Fibroblast of the aortic adventitia (primary cell): Measurements from ENCODE around the gene SURF1. TPM values are rescaled to one million over a fixed set of nuclear protein-coding genes. Genes with fewer than 3 reads are reported as not detected.

ENCODE experiments used
- DNase-seq: peaks from one replicate; pipeline ENCODE4 v3.0.0-alpha.2; 2010; ENCODE audit warnings: low read depth
- H3K4me3 ChIP-seq: 2 replicates; pipeline ENCODE4 v1.5.1; 2011; ENCODE audit warnings: low read depth, mild to moderate bottlenecking, control low read depth, low read length, moderate library complexity
- total RNA-seq: library from RNA; depleted of rRNA; stranded (reverse); fragments of >200 nt; gene quantifications from 2 replicates; pipeline ENCODE4 v1.2.3, GENCODE V29; 2012; ENCODE audit warnings: low replicate concordance
- TF ChIP-seq, protein P1 (sequence below): IDR thresholded peaks from 2 replicates; pipeline ENCODE4 v1.5.1; 2011; ENCODE audit warnings: mild to moderate bottlenecking, low read length, control low read depth, inconsistent platforms; ENCODE audit not compliant: insufficient read depth

SURF1 gene, protein sequence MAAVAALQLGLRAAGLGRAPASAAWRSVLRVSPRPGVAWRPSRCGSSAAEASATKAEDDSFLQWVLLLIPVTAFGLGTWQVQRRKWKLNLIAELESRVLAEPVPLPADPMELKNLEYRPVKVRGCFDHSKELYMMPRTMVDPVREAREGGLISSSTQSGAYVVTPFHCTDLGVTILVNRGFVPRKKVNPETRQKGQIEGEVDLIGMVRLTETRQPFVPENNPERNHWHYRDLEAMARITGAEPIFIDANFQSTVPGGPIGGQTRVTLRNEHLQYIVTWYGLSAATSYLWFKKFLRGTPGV
- 25.1 and 49.3 TPM in 2 replicates for total RNA-seq

DNA sequence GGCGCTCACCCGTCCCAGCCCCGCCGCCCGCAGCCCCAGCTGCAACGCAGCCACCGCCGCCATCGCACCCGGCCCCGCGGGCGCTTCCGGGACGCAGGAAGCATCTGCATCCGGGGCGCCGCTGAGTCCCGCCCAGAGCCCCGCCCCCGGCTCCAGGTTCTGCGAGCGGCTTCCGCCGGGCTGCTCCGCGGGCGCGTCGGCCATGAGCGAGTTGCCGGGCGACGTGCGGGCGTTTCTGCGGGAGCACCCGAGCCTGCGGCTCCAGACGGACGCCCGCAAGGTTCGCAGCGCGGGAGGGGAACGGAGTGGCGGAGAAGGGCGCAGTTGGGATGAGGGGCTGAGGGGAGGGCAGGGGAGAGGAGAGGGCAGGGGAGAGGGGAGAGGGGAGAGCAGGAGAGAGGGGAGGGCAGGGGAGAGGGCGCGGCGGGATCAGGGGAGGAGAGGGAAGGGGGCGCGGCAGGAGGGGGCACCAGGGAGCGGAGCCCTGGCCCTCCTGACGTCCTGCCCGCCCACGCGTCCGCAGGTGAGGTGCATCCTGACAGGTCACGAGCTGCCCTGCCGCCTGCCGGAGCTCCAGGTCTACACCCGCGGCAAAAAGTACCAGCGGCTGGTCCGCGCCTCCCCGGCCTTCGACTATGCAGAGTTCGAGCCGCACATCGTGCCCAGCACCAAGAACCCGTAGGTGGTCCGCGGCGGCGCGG is at the start of gene SURF1, which contains the start of gene SURF2:
Gene SURF1 (minus strand): TSS at position 97 of the 701 bp plus-strand sequence. CDS start 34 bp downstream, at position 63.
Gene SURF2 (plus strand): TSS at position 160 of the 701 bp plus-strand sequence. CDS start 43 bp downstream, at position 203.
- H3K4me3 ChIP-seq, result peak within 1 kb of the TSS; percentile 90
- DNase-seq, result peak; percentile 64

DNA sequence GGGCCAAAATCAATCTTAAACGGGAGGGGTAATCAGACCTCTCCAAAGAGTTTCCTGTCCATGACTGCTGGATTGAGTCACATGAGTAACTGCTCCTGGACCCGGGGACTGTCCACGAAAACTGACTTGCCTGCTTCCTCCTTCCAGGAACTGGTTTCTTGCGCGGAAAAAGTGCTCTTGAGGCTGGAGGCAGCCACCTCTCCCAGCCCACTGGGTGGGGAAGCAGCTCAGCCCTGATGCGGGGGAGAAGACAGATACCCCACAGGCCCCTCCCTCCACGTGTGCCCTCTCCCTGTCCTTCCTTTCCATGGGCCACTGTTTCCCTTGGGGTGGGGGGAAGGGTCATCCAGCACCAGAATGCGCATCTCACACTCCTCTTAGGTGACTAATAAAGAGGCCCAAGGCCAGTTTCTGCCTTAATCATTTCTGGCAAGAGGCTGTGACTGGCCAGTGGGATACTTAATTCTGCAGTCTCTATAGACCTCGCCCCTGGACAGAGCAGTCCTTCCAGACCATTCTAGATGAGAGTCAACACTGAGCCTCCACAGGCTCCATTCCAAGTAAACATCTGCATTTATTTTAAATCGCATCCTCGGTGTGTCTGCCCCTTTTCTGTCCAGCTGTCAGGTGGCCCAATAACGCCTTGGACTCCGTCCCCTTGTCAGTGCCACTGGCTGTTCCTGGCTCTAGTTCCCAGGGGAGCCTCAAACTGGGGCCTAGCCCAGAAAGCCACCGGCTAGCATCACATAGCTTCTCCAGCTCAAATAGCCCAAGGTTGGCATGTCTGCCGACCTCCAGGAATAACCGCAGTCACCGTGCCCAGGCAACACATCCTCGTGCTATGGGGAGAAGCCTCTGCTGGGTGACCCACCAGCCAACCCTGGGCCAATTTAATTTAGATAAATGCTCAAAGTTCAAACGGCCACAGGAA is 49.5 kb upstream of the SURF1 start:
- peak; percentile 65 for DNase-seq
- TF ChIP-seq, protein P1, sequence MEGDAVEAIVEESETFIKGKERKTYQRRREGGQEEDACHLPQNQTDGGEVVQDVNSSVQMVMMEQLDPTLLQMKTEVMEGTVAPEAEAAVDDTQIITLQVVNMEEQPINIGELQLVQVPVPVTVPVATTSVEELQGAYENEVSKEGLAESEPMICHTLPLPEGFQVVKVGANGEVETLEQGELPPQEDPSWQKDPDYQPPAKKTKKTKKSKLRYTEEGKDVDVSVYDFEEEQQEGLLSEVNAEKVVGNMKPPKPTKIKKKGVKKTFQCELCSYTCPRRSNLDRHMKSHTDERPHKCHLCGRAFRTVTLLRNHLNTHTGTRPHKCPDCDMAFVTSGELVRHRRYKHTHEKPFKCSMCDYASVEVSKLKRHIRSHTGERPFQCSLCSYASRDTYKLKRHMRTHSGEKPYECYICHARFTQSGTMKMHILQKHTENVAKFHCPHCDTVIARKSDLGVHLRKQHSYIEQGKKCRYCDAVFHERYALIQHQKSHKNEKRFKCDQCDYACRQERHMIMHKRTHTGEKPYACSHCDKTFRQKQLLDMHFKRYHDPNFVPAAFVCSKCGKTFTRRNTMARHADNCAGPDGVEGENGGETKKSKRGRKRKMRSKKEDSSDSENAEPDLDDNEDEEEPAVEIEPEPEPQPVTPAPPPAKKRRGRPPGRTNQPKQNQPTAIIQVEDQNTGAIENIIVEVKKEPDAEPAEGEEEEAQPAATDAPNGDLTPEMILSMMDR, result no peak
- no peak overlapping the region for H3K4me3 ChIP-seq

More for the DNA sequence above, at the start of gene SURF1, which contains the start of gene SURF2:
- TF ChIP-seq, protein P1, result no peak

DNA sequence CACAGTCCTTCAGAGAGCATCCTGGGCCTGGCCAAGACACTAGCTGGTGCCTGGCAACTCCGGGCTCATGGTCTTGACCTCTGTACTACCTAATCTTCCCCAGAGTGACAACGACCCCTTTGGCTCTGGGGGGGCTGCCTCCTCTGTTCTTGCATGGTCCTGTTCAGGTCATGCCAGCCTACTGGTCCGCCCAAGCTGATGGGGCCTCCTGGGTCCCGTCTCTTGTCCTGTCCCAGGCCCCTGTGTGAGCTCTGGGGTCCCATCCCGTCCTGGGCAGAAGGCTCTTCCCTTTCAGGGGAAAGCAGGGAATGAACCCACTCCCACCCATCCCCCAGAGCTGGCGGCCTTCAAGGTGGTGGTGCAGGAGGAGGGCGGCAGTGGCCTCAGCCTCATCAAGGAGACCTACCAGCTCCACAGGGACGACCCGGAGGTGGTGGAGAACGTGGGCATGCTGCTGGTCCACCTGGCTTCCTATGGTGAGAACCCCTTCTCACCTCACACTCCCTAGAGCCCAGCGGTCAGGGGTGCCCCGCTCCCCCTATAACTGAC is 48.2 kb upstream of the SURF1 start:
- H3K4me3 ChIP-seq, result no peak overlapping the region
- DNase-seq, result no peak
- TF ChIP-seq, protein P1, result no peak

DNA sequence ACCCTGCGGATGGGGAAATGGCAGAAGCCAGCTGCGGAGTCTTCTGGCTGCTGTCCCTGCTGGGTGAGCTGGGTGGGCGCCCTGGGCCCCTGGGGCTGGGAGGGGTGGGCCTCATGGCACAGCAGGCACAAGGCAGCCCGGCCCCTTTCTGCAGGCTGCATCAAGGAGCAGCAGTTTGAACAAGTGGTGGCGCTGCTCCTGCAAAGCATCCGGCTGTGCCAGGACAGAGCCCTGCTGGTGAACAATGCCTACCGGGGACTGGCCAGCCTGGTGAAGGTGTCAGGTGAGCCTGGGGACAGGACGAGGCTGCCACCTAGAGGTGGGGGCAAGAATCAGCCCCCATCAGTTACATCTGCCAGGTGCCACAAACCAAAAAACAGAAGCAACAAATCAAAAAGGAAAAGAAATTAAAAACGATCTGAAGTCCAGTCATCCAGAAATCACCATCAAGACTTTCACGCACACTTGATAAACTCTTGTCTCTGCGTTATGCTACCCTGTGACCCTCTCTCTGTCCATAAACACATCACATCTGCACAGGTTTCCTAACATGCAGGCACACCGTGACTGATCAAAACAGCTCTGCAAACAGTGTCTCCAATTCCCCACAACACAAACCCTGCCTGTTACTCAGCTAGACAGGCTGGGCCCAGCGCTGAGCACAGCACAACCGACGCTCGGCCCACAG is 47.6 kb upstream of the SURF1 start:
- no peak for DNase-seq
- no peak overlapping the region for H3K4me3 ChIP-seq
- TF ChIP-seq, protein P1, result peak; percentile 55

DNA sequence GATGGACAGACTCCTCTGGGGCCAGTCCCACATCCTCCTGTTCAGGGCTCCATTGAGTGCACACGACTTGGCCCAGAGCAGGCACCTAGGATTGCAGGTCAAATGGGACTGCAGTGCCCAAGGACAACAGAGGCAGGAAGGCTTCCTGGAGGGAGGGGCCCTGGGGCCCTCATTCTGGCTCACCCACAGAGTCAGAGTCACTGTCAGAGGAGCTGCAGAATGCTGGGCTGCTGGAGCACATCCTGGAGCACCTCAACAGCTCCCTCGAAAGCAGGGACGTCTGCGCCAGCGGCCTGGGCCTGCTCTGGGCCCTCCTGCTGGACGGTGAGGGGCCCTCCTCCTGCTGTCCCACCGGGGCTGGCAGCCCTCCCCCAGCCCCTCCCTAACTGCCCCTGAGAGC is 46.4 kb upstream of the SURF1 start:
- no peak overlapping the region for H3K4me3 ChIP-seq
- TF ChIP-seq, protein P1, result no peak
- DNase-seq, result no peak
